ENCODE measurements around the gene GRIA3.

Gene GRIA3

GRCh38 chrX:123477673-123478072, 293.6 kb downstream of the GRIA3 start:
- no peak overlapping the region for H3K4me3 ChIP-seq (ENCODE audit: low read depth, low read length, poor library complexity, severe bottlenecking)
- no peak for TF ChIP-seq CTCF (IDR thresholded peaks at IDR 0.05; ENCODE audit: low read length)
- no peak for TF ChIP-seq EZH2 (IDR thresholded peaks at IDR 0.05; ENCODE audit: borderline replicate concordance, low read length)
- H3K27me3 ChIP-seq (ENCODE audit: insufficient read depth, low read length) = no peaks in the 10 kb centered on the region
- no peak overlapping the region for H3K9ac ChIP-seq (ENCODE audit: low read length)
- H2AFZ ChIP-seq (ENCODE audit: low read length) = no peak overlapping the region
- H4K20me1 ChIP-seq (ENCODE audit: insufficient read depth, low read length) = no peaks in the 10 kb centered on the region
- H3K79me2 ChIP-seq (ENCODE audit: insufficient read depth, low read length) = no peaks in the 10 kb centered on the region
- no peak overlapping the region for H3K4me2 ChIP-seq (ENCODE audit: low read length)
- H3K9me2 ChIP-seq (ENCODE audit: low read depth, low read length) = no peaks in the 10 kb centered on the region
- no peak overlapping the region for H3K27ac ChIP-seq (ENCODE audit: low read depth, low read length, poor library complexity, severe bottlenecking)
- H3K36me3 ChIP-seq (ENCODE audit: insufficient read depth, low read length) = no peaks in the 10 kb centered on the region
- H3F3A ChIP-seq (ENCODE audit: insufficient read depth, low read length) = no peaks in the 10 kb centered on the region
- no peaks in the 10 kb centered on the region for H3K4me1 ChIP-seq (ENCODE audit: insufficient read depth, low read length, severe bottlenecking)
- no peaks in the 10 kb centered on the region for H3K9me3 ChIP-seq (ENCODE audit: low read length)

- no peaks in the 10 kb centered on the region for H3K4me1 ChIP-seq (ENCODE audit: insufficient read depth, low read length, severe bottlenecking)
- H3K9ac ChIP-seq (ENCODE audit: low read length) = no peak overlapping the region
- H3F3A ChIP-seq (ENCODE audit: insufficient read depth, low read length) = no peaks in the 10 kb centered on the region
- no peaks in the 10 kb centered on the region for H3K27me3 ChIP-seq (ENCODE audit: insufficient read depth, low read length)
- H3K9me2 ChIP-seq (ENCODE audit: low read depth, low read length) = no peaks in the 10 kb centered on the region
- no peaks in the 10 kb centered on the region for H3K36me3 ChIP-seq (ENCODE audit: insufficient read depth, low read length)
- no peak overlapping the region for H3K4me3 ChIP-seq (ENCODE audit: low read depth, low read length, poor library complexity, severe bottlenecking)
- H3K9me3 ChIP-seq (ENCODE audit: low read length) = no peaks in the 10 kb centered on the region
- H3K79me2 ChIP-seq (ENCODE audit: insufficient read depth, low read length) = no peaks in the 10 kb centered on the region
- TF ChIP-seq CTCF (IDR thresholded peaks at IDR 0.05; ENCODE audit: low read length) (no peak), EZH2 (IDR thresholded peaks at IDR 0.05; ENCODE audit: borderline replicate concordance, low read length) (no peak)
- no peak overlapping the region for H2AFZ ChIP-seq (ENCODE audit: low read length)
- no peak overlapping the region for H3K27ac ChIP-seq (ENCODE audit: low read depth, low read length, poor library complexity, severe bottlenecking)
- H4K20me1 ChIP-seq (ENCODE audit: insufficient read depth, low read length) = no peaks in the 10 kb centered on the region
- no peak overlapping the region for H3K4me2 ChIP-seq (ENCODE audit: low read length)
Observed at GRCh38 chrX:123481913-123482851, 298.1 kb downstream of the GRIA3 start.

GRCh38 chrX:123486297-123486696, 302.2 kb downstream of the GRIA3 start:
- Histone ChIP-seq H3K4me1 (ENCODE audit: insufficient read depth, low read length, severe bottlenecking) (no peaks in the 10 kb centered on the region), H3K27ac (ENCODE audit: low read depth, low read length, poor library complexity, severe bottlenecking) (no peak overlapping the region), H3K79me2 (ENCODE audit: insufficient read depth, low read length) (no peaks in the 10 kb centered on the region), H3K27me3 (ENCODE audit: insufficient read depth, low read length) (no peaks in the 10 kb centered on the region), H3K9me3 (ENCODE audit: low read length) (no peaks in the 10 kb centered on the region), H3K36me3 (ENCODE audit: insufficient read depth, low read length) (no peaks in the 10 kb centered on the region), H2AFZ (ENCODE audit: low read length) (no peak overlapping the region), H3K4me2 (ENCODE audit: low read length) (no peak overlapping the region), H4K20me1 (ENCODE audit: insufficient read depth, low read length) (no peaks in the 10 kb centered on the region), H3K9me2 (ENCODE audit: low read depth, low read length) (no peaks in the 10 kb centered on the region), H3K4me3 (ENCODE audit: low read depth, low read length, poor library complexity, severe bottlenecking) (no peak overlapping the region), H3F3A (ENCODE audit: insufficient read depth, low read length) (no peaks in the 10 kb centered on the region), H3K9ac (ENCODE audit: low read length) (no peak overlapping the region)
- TF ChIP-seq EZH2 (IDR thresholded peaks at IDR 0.05; ENCODE audit: borderline replicate concordance, low read length) (no peak), CTCF (IDR thresholded peaks at IDR 0.05; ENCODE audit: low read length) (no peak)
